Stimulated activated CD4-positive, alpha-beta T cell treated with anti-CD3 and anti-CD28 coated beads, Interleukin-1b, Interleukin-23, amount 100 ng/mL, for 1 hour (primary cell): ENCODE measurements around the gene FAP.

ENCODE experiments used
- DNase-seq, 2 donors: peaks; one replicate each; pipeline ENCODE4 v3.0.0-alpha.2; 2020; ENCODE audit warnings: low read depth in 2 of 2

Gene FAP

GRCh38 chr2:162243294-162243693 lies at the start of gene FAP:
Gene FAP, minus strand, starts transcription at chr2:162243445. Its CDS starts 118 bp downstream, at chr2:162243327.
- DNase-seq: no peak

GRCh38 chr2:162291748-162292147 lies 48.5 kb upstream of the FAP start:
- no peak for DNase-seq

GRCh38 chr2:162282765-162283425 lies 39.6 kb upstream of the FAP start:
- DNase-seq: no peak

GRCh38 chr2:162280654-162281053 lies 37.4 kb upstream of the FAP start:
- no peak for DNase-seq

GRCh38 chr2:162277381-162277780 lies 34.1 kb upstream of the FAP start:
- no peak for DNase-seq

- DNase-seq: no peak
These were observed 24.8 kb upstream of the FAP start for GRCh38 chr2:162267996-162268395.

- no peak for DNase-seq
These were observed 24.3 kb upstream of the FAP start for GRCh38 chr2:162267496-162267895.

GRCh38 chr2:162266460-162266760 lies 23.2 kb upstream of the FAP start:
- DNase-seq: no peak

GRCh38 chr2:162265666-162266459 lies 22.6 kb upstream of the FAP start:
- DNase-seq: no peak

GRCh38 chr2:162261032-162261945 lies 18.0 kb upstream of the FAP start:
- DNase-seq: no peak

GRCh38 chr2:162258686-162259085 lies 15.4 kb upstream of the FAP start:
- DNase-seq: no peak

GRCh38 chr2:162258169-162258568 lies 14.9 kb upstream of the FAP start:
- DNase-seq: no peak

- DNase-seq: no peak
These were observed 14.2 kb upstream of the FAP start for GRCh38 chr2:162257425-162257824.

GRCh38 chr2:162256591-162256991 lies 13.3 kb upstream of the FAP start:
- no peak for DNase-seq

GRCh38 chr2:162254236-162254871 lies 11.1 kb upstream of the FAP start:
- DNase-seq: no peak

GRCh38 chr2:162253435-162253834 lies 10.2 kb upstream of the FAP start:
- no peak for DNase-seq

- DNase-seq: no peak
These were observed 8.9 kb upstream of the FAP start for GRCh38 chr2:162252153-162252552.

- no peak for DNase-seq
These were observed 2.5 kb upstream of the FAP start for GRCh38 chr2:162245781-162246180.

- no peak for DNase-seq
These were observed 1.8 kb upstream of the FAP start for GRCh38 chr2:162245061-162245460.

GRCh38 chr2:162244541-162245031 lies 1.3 kb upstream of the FAP start:
- no peak for DNase-seq

GRCh38 chr2:162243715-162244114 lies 470 bp upstream of the FAP start:
- no peak for DNase-seq
